Gastroesophageal sphincter (tissue), 3 donors: ENCODE data around the gene CTNNA1.

Experiments
- CTCF ChIP-seq, 4 experiments: fragments of 200-600 bp in 2 of 4; fragments of 450-650 bp in 2 of 4; sonication (generic) in 1 of 4; IDR thresholded peaks; one replicate each; pipeline ENCODE4 v1.5.1; 2017 to 2019; ENCODE audit warnings: antibody characterized with exemption in 4 of 4, mild to moderate bottlenecking in 2 of 4, moderate library complexity in 2 of 4
- POLR2AphosphoS5 ChIP-seq: sonication (generic); formaldehyde crosslinking; IDR thresholded peaks from one replicate; pipeline ENCODE4 v1.6.1; 2017; ENCODE audit warnings: antibody characterized with exemption

GRCh38 chr5:138967791-138968448 lies 214.7 kb downstream of the CTNNA1 start:
- TF ChIP-seq CTCF (IDR thresholded peaks at IDR 0.05) (no peak), POLR2AphosphoS5 (no peak)
